ENCODE data around the gene COL15A1.

DNA sequence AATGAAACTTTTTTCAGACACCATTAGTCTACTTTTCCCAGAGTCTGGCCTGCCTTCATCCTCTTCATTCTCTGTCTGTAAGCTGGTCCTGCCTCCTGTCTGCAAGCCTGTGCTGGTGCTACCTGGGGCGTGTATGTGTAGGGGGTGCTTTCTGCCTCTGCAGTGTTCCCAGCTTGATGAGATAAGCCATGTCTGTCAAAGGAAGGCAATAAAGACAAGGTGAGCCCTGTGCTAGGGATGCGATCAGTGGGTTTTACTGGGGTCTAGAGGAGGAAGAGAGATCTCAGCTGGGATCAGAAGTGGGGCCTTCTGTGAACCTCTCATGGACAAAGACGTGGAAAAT, 83.2 kb downstream of the COL15A1 start:
- TF ChIP-seq, protein P1, sequence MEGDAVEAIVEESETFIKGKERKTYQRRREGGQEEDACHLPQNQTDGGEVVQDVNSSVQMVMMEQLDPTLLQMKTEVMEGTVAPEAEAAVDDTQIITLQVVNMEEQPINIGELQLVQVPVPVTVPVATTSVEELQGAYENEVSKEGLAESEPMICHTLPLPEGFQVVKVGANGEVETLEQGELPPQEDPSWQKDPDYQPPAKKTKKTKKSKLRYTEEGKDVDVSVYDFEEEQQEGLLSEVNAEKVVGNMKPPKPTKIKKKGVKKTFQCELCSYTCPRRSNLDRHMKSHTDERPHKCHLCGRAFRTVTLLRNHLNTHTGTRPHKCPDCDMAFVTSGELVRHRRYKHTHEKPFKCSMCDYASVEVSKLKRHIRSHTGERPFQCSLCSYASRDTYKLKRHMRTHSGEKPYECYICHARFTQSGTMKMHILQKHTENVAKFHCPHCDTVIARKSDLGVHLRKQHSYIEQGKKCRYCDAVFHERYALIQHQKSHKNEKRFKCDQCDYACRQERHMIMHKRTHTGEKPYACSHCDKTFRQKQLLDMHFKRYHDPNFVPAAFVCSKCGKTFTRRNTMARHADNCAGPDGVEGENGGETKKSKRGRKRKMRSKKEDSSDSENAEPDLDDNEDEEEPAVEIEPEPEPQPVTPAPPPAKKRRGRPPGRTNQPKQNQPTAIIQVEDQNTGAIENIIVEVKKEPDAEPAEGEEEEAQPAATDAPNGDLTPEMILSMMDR (IDR thresholded peaks at IDR 0.05; ENCODE audit: low read depth, low read length), result no peak
- no peak for TF ChIP-seq EZH2phosphoT487 (IDR thresholded peaks at IDR 0.05; ENCODE audit: low read depth)
